Measurements from ENCODE around the gene MACROD2.

MACROD2 gene

DNA sequence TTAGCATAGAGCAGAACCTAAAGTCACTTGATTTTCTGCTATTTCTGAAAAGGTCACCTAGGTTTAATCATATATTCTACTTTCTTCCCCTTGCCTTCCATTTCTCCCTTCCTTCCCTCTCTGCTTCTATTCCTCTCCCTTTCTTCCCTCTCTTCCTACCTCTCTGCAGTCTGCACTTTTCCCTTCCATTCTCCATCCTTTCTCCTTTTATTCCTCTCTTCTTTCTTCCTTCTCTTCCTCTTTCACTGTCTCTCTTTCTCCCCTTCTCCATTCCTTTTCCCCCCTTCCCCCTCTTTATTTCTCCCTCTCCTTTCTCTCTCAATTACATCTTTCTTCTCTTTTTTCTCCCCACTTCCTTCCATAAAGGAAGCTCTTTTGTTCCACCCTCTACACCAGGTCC is 1391.9 kb downstream of the MACROD2 start:
- Histone ChIP-seq H3K27me3 (ENCODE audit: control insufficient read depth, insufficient read depth, low read length) (peaks cover 3% of the 10 kb centered on the region), H3K4me2 (ENCODE audit: low read length) (no peak overlapping the region), H3K9ac (ENCODE audit: low read depth, low read length) (no peak overlapping the region), H3K9me3 (replicated peaks; ENCODE audit: low read length) (no peaks in the 10 kb centered on the region), H3K36me3 (ENCODE audit: insufficient read depth, low read length) (no peaks in the 10 kb centered on the region), H3K4me3 (ENCODE audit: low read length) (no peak overlapping the region), H3K4me1 (ENCODE audit: control insufficient read depth, insufficient read depth, low read length) (no peaks in the 10 kb centered on the region)

DNA sequence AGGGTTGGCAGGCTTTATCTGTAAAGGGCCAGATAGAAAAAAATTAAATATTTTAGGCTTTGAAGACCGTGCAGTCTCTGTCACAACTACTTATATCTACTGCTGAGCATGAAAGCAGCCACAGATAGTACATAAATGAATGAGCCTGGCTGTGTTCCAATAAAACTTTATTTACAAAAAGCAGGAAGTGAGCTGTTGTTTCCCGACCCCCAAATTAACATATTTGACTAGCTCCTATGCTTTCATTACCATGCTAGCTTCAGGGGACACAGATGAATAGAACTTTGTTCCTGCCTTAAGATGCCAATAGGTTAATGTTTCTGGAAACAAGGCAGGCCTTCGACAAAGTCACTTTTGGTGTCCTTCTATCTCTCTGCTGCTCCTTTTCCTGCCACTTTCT is 1400.1 kb downstream of the MACROD2 start:
- Histone ChIP-seq H3K9ac (ENCODE audit: low read depth, low read length) (no peak overlapping the region), H3K27me3 (ENCODE audit: control insufficient read depth, insufficient read depth, low read length) (no peaks in the 10 kb centered on the region), H3K4me3 (ENCODE audit: low read length) (no peak overlapping the region), H3K9me3 (replicated peaks; ENCODE audit: low read length) (no peaks in the 10 kb centered on the region), H3K4me1 (ENCODE audit: control insufficient read depth, insufficient read depth, low read length) (no peaks in the 10 kb centered on the region), H3K36me3 (ENCODE audit: insufficient read depth, low read length) (no peaks in the 10 kb centered on the region), H3K4me2 (ENCODE audit: low read length) (no peak overlapping the region)

DNA sequence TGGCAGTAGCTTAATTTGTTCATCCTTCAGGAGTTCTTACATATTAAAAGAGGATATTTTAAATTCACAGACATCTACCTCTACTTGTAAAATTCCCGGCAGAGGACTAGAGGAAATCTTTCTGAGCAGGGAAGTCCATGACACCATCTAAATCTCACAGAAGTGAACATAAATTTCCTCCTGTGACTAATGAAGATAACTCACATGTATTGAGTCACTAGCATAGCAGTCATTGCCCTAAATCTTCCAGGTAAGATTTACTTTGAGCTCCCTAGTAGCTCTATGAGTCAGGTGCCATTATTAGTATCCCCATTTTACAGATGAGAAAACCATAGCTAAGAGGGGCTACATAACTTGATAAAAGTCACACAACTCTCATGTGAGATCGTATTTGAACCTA is 1400.7 kb downstream of the MACROD2 start:
- no peaks in the 10 kb centered on the region for H3K4me1 ChIP-seq (ENCODE audit: control insufficient read depth, insufficient read depth, low read length)
- H3K4me3 ChIP-seq (ENCODE audit: low read length): no peak overlapping the region
- no peaks in the 10 kb centered on the region for H3K36me3 ChIP-seq (ENCODE audit: insufficient read depth, low read length)
- no peak overlapping the region for H3K4me2 ChIP-seq (ENCODE audit: low read length)
- no peaks in the 10 kb centered on the region for H3K27me3 ChIP-seq (ENCODE audit: control insufficient read depth, insufficient read depth, low read length)
- H3K9ac ChIP-seq (ENCODE audit: low read depth, low read length): no peak overlapping the region
- no peaks in the 10 kb centered on the region for H3K9me3 ChIP-seq (replicated peaks; ENCODE audit: low read length)

DNA sequence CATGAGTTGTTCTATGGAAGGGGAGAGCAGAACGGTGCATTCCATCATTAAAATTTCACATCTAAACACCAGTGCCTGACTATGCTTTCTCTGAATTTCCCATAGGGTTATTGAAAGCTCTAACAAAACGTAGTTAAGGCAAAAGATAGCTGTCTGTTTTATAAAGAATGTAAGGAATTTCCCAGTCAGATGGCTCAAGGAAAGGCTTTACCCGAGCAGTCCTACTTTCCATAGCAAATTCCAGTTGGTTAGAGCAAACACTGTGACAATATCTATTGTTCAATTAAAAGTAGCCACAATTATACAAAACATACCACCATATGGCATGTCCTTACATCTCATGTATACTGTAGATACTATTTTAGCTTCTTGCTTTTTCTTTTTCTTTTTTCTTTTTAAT is 1401.6 kb downstream of the MACROD2 start:
- H3K9ac ChIP-seq (ENCODE audit: low read depth, low read length): no peak overlapping the region
- H3K36me3 ChIP-seq (ENCODE audit: insufficient read depth, low read length): no peaks in the 10 kb centered on the region
- no peak overlapping the region for H3K4me3 ChIP-seq (ENCODE audit: low read length)
- no peaks in the 10 kb centered on the region for H3K4me1 ChIP-seq (ENCODE audit: control insufficient read depth, insufficient read depth, low read length)
- no peaks in the 10 kb centered on the region for H3K27me3 ChIP-seq (ENCODE audit: control insufficient read depth, insufficient read depth, low read length)
- no peaks in the 10 kb centered on the region for H3K9me3 ChIP-seq (replicated peaks; ENCODE audit: low read length)
- H3K4me2 ChIP-seq (ENCODE audit: low read length): no peak overlapping the region

DNA sequence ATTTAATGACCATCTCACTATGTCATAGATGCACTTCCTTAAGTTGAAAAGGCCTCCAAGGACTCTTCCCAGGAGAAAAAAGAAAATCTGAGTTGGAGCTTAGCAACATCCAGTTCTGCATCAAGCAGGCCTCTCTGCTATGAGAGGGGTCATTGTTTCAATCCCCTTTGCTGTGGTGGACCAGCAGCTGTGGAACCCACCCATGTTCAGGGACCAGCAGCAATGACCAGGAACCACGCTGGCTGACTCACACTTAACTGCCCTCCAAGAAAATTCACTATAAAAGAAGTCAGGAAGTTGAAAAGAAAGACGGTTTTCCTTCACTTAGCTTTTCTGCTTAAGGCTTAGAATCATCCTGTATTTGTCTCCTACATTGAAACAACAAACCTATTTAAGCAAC is 1404.5 kb downstream of the MACROD2 start:
- no peak overlapping the region for H3K4me2 ChIP-seq (ENCODE audit: low read length)
- no peak overlapping the region for H3K4me3 ChIP-seq (ENCODE audit: low read length)
- no peaks in the 10 kb centered on the region for H3K9me3 ChIP-seq (replicated peaks; ENCODE audit: low read length)
- H3K4me1 ChIP-seq (ENCODE audit: control insufficient read depth, insufficient read depth, low read length): no peaks in the 10 kb centered on the region
- no peaks in the 10 kb centered on the region for H3K27me3 ChIP-seq (ENCODE audit: control insufficient read depth, insufficient read depth, low read length)
- no peaks in the 10 kb centered on the region for H3K36me3 ChIP-seq (ENCODE audit: insufficient read depth, low read length)
- H3K9ac ChIP-seq (ENCODE audit: low read depth, low read length): no peak overlapping the region

DNA sequence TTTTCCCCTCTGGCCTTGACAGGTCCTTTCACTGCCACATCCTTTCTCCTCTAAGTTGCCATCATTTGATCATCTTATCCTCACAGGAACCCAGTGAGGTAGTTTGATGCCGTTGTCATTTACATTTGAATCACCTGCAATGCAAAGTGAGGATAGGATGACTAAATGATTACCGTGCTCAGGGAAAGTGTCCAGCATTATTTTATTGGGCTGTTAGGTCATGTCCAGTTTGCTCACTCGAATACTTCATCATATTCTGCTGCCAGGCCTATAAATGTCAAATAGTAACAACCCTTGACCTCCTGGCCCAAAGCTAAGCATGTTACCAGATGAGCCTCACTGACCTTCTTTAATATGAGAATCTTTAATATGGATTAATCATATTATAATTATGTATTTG is 1410.8 kb downstream of the MACROD2 start:
- Histone ChIP-seq H3K36me3 (ENCODE audit: insufficient read depth, low read length) (no peaks in the 10 kb centered on the region), H3K4me2 (ENCODE audit: low read length) (no peak overlapping the region), H3K9me3 (replicated peaks; ENCODE audit: low read length) (no peaks in the 10 kb centered on the region), H3K4me1 (ENCODE audit: control insufficient read depth, insufficient read depth, low read length) (no peaks in the 10 kb centered on the region), H3K27me3 (ENCODE audit: control insufficient read depth, insufficient read depth, low read length) (no peaks in the 10 kb centered on the region), H3K4me3 (ENCODE audit: low read length) (no peak overlapping the region), H3K9ac (ENCODE audit: low read depth, low read length) (no peak overlapping the region)

DNA sequence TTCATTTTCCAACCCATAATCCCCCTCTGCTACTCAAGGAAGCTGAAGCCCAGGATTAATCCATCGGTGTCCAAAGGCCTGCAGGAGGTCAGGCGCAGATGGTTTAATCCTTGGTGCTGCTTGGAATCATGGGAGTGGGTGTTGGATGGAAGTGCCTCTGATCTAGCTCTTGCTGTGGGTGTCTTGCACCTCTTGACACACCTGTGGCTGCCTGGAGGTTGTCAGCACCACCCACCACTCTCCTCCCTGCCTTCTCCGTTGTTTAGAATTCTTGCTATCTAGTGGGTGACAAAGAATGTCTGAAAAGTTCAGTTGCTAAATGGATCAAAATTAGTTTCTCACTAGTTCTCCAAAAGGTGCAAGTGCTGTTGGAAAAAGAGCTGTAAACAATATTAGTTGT is 1416.5 kb downstream of the MACROD2 start:
- Histone ChIP-seq H3K27me3 (ENCODE audit: control insufficient read depth, insufficient read depth, low read length) (no peaks in the 10 kb centered on the region), H3K36me3 (ENCODE audit: insufficient read depth, low read length) (no peaks in the 10 kb centered on the region), H3K4me3 (ENCODE audit: low read length) (no peak overlapping the region), H3K4me2 (ENCODE audit: low read length) (no peak overlapping the region), H3K9ac (ENCODE audit: low read depth, low read length) (no peak overlapping the region), H3K9me3 (replicated peaks; ENCODE audit: low read length) (no peaks in the 10 kb centered on the region), H3K4me1 (ENCODE audit: control insufficient read depth, insufficient read depth, low read length) (no peaks in the 10 kb centered on the region)

DNA sequence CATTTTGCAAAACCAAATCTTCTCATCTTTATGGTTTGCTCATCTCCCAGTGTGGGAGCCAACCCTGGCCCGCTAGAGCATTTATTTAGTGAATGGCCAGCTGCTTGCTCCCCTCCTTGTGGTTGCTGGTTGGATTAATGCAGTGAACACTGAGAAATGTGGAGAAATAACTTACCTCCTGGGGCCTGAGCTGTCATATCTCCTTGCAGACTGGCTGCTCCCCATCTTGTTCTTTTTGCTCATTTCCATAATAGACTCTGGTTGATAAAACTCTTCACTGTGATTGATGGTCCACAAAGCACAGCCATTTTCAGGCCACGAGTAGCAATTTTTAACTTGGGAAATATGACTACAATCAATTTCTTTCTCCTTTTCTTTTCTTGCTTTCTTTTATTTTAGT is 1420.6 kb downstream of the MACROD2 start:
- Histone ChIP-seq H3K4me1 (ENCODE audit: control insufficient read depth, insufficient read depth, low read length) (no peaks in the 10 kb centered on the region), H3K4me3 (ENCODE audit: low read length) (no peak overlapping the region), H3K27me3 (ENCODE audit: control insufficient read depth, insufficient read depth, low read length) (no peaks in the 10 kb centered on the region), H3K36me3 (ENCODE audit: insufficient read depth, low read length) (no peaks in the 10 kb centered on the region), H3K9me3 (replicated peaks; ENCODE audit: low read length) (no peaks in the 10 kb centered on the region), H3K9ac (ENCODE audit: low read depth, low read length) (no peak overlapping the region), H3K4me2 (ENCODE audit: low read length) (no peak overlapping the region)

DNA sequence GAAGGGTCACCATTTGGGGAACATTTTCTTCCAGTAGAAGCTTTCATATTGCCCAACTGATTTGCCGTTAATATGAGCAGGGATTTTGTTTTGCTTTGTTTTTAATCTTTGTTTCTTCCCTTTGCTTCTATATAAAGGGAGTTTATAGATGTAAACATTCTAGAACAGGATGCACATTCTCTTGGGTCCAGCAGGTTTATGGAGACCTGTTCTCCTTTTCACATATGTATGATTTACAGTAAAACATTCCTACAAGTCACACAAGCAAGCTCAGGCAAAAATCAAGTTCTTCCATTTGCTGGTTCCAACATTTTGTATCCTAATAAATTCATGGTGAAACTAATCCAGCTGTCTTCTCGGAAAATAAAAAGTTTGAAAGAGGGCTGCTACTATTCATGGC is 1424.5 kb downstream of the MACROD2 start:
- H3K9me3 ChIP-seq (replicated peaks; ENCODE audit: low read length): no peaks in the 10 kb centered on the region
- H3K4me3 ChIP-seq (ENCODE audit: low read length): no peak overlapping the region
- peaks cover 3% of the 10 kb centered on the region for H3K27me3 ChIP-seq (ENCODE audit: control insufficient read depth, insufficient read depth, low read length)
- no peak overlapping the region for H3K4me2 ChIP-seq (ENCODE audit: low read length)
- no peaks in the 10 kb centered on the region for H3K4me1 ChIP-seq (ENCODE audit: control insufficient read depth, insufficient read depth, low read length)
- H3K9ac ChIP-seq (ENCODE audit: low read depth, low read length): no peak overlapping the region
- H3K36me3 ChIP-seq (ENCODE audit: insufficient read depth, low read length): no peaks in the 10 kb centered on the region

DNA sequence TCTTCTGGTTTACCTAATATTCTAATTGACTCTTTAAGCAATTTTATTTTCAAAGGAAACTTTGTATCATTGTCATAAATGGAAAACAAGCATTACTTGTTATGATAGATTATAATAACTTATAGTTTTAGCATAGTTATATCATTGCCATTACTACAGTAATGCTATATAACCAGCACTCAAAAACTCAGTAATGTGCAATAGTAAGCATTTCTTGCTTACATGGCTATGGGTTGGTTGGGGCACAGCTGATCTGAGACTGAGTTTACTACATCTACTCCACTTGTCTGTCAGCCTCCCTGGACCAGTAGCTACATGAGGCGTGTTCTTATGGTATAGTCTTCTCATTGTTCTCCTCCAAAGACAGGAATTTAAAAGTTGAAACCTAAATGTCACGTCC is 1427.7 kb downstream of the MACROD2 start:
- H3K9ac ChIP-seq (ENCODE audit: low read depth, low read length): no peak overlapping the region
- H3K4me3 ChIP-seq (ENCODE audit: low read length): no peak overlapping the region
- no peaks in the 10 kb centered on the region for H3K36me3 ChIP-seq (ENCODE audit: insufficient read depth, low read length)
- H3K9me3 ChIP-seq (replicated peaks; ENCODE audit: low read length): no peaks in the 10 kb centered on the region
- peaks cover 3% of the 10 kb centered on the region for H3K27me3 ChIP-seq (ENCODE audit: control insufficient read depth, insufficient read depth, low read length)
- H3K4me1 ChIP-seq (ENCODE audit: control insufficient read depth, insufficient read depth, low read length): no peaks in the 10 kb centered on the region
- H3K4me2 ChIP-seq (ENCODE audit: low read length): no peak overlapping the region

DNA sequence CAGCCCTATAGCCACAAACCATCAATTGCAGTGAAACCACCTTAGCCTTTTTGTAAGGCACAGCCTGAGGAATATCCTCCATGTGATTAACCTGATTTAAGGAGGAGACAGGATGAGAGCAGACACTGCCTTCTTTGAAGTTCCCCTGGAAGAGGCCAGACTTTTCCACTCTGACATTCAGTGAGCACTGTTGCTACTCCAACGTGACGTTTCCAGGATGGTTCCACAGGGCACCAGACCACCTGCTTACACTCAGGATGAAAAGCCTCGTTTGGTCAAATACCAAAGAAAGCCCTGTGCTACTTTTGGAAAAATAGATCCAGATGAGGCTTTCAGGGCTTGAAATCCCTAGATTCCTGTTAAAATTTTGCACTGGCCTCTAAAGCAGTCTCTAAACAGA is 1444.2 kb downstream of the MACROD2 start:
- H3K4me3 ChIP-seq (ENCODE audit: low read length): no peak overlapping the region
- H3K4me1 ChIP-seq (ENCODE audit: control insufficient read depth, insufficient read depth, low read length): no peaks in the 10 kb centered on the region
- H3K4me2 ChIP-seq (ENCODE audit: low read length): no peak overlapping the region
- H3K9ac ChIP-seq (ENCODE audit: low read depth, low read length): no peak overlapping the region
- H3K27me3 ChIP-seq (ENCODE audit: control insufficient read depth, insufficient read depth, low read length): no peaks in the 10 kb centered on the region
- H3K9me3 ChIP-seq (replicated peaks; ENCODE audit: low read length): no peaks in the 10 kb centered on the region
- H3K36me3 ChIP-seq (ENCODE audit: insufficient read depth, low read length): no peaks in the 10 kb centered on the region

DNA sequence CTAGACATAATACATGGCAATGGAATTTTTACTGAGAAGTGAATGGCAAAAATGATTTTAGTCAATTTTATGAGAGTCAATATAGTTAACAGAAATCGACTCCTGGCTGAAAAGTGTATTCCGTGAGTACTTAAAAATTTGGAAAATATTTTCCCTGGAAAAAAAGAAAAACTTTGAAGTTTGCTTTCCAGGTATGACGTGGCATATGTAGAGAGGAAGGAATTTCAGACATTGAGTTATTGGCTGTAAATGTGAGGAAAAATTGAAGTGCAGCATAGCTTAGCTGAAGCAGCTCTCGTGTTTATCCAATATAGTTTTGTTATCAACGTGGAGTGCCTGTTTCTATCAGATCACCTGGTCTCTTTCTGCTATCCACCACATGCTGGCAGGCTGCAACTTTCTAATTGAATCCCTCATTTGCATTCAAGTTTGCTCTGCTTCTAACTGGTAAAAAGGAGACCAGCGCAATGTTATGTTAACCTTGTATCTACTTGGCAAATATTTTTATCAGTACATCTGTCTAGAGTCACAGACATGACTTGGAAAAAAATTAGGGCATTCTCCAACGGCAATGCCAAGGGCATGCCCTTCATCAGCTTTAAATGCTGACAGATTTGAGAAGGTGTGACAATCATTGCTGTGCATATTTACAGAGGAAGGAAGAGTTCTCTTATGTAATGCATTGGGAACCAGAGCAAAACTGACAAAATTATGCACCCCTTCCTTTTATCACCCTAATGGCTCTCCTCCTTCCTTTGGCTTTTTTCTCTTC is 1444.9 kb downstream of the MACROD2 start:
- H3K9me3 ChIP-seq (replicated peaks; ENCODE audit: low read length): no peaks in the 10 kb centered on the region
- H3K36me3 ChIP-seq (ENCODE audit: insufficient read depth, low read length): no peaks in the 10 kb centered on the region
- H3K27me3 ChIP-seq (ENCODE audit: control insufficient read depth, insufficient read depth, low read length): no peaks in the 10 kb centered on the region
- no peaks in the 10 kb centered on the region for H3K4me1 ChIP-seq (ENCODE audit: control insufficient read depth, insufficient read depth, low read length)
- no peak overlapping the region for H3K9ac ChIP-seq (ENCODE audit: low read depth, low read length)
- H3K4me3 ChIP-seq (ENCODE audit: low read length): no peak overlapping the region
- H3K4me2 ChIP-seq (ENCODE audit: low read length): no peak overlapping the region

Measured in skeletal muscle satellite cell (primary cell).